ENCODE data around the gene MIGA2. TPM values are rescaled to one million over a fixed set of nuclear protein-coding genes. Genes with fewer than 3 reads are reported as not detected.
"Not testable (repeated sequence)": the region's sequence is repeated elsewhere in the genome, so short reads cannot be mapped to it uniquely, and the experiment has no call there.

MIGA2 gene
- total RNA-seq, 1 donor from 2014 or later: 27.5 TPM

- Mint-ChIP-seq H3K27me3 (ENCODE audit: unreplicated experiment) (no peaks in the 10 kb centered on the region), H3K36me3 (ENCODE audit: unreplicated experiment) (peaks cover 54% of the 10 kb centered on the region), H3K4me3 (ENCODE audit: unreplicated experiment) (no peak overlapping the region), H3K4me1 (ENCODE audit: unreplicated experiment) (no peaks in the 10 kb centered on the region), H3K9me3 (ENCODE audit: unreplicated experiment) (no peaks in the 10 kb centered on the region), H3K27ac (ENCODE audit: unreplicated experiment) (no peak overlapping the region)
- no peak for TF ChIP-seq CTCF (IDR thresholded peaks at IDR 0.05)
- DNase-seq (ENCODE audit: extremely low spot score, unreplicated experiment): no peak
These were observed 38.0 kb upstream of the MIGA2 start for GRCh38 chr9:128998462-128998861.

- Mint-ChIP-seq H3K27me3 (ENCODE audit: unreplicated experiment) (no peaks in the 10 kb centered on the region), H3K36me3 (ENCODE audit: unreplicated experiment) (peaks cover 44% of the 10 kb centered on the region), H3K4me1 (ENCODE audit: unreplicated experiment) (no peaks in the 10 kb centered on the region)
These were observed 36.7 kb upstream of the MIGA2 start for GRCh38 chr9:128999581-129000206.

DNA sequence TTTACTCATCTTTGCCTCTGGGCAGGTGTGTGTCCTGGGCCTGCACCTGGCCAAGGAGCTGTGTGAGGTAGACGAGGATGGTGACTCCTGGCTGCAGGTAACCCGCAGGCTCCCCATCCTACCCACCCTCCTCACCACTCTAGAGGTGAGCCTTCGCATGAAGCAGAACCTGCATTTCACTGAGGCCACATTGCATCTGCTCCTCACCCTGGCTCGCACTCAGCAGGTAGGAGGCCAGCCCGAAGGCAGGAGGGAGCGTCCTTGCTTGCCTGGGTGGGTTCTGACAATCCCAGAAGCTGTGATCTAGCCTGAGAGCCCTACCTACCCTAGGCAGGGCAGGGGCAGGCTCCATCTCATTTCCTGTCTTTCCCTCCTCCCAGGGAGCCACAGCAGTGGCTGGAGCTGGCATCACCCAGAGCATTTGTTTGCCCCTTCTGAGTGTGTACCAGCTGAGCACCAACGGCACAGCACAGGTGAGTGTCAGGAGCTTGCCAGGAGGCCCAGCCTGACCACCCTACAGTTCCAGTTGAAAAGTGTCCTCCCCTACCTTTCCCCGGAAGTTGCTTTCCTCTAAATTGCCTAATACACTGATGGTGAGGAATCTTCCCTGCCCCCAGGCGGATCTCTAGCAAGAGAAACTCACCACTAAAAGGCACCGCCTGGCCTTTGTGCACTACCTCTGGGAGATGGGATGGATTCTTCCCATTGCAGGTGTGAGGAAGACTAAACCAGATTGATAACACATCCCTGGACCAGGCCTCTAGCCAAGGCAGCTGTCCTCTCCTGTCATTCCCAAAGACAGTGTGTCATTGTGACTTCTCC is 34.7 kb upstream of the MIGA2 start:
- Mint-ChIP-seq H3K36me3 (ENCODE audit: unreplicated experiment) (peaks cover 42% of the 10 kb centered on the region), H3K27ac (ENCODE audit: unreplicated experiment) (no peak overlapping the region), H3K4me1 (ENCODE audit: unreplicated experiment) (peaks cover 3% of the 10 kb centered on the region), H3K4me3 (ENCODE audit: unreplicated experiment) (no peak overlapping the region), H3K9me3 (ENCODE audit: unreplicated experiment) (no peaks in the 10 kb centered on the region), H3K27me3 (ENCODE audit: unreplicated experiment) (no peaks in the 10 kb centered on the region)
- no peak for DNase-seq (ENCODE audit: extremely low spot score, unreplicated experiment)
- no peak for TF ChIP-seq CTCF (IDR thresholded peaks at IDR 0.05)

More at GRCh38 chr9:128999581-129000206, 36.7 kb upstream of the MIGA2 start:
- TF ChIP-seq CTCF (IDR thresholded peaks at IDR 0.05): no peak
- DNase-seq (ENCODE audit: extremely low spot score, unreplicated experiment): no peak
- no peaks in the 10 kb centered on the region for H3K9me3 Mint-ChIP-seq (ENCODE audit: unreplicated experiment)
- H3K27ac Mint-ChIP-seq (ENCODE audit: unreplicated experiment): no peak overlapping the region
- no peak overlapping the region for H3K4me3 Mint-ChIP-seq (ENCODE audit: unreplicated experiment)

GRCh38 chr9:129002992-129003391 is 33.4 kb upstream of the MIGA2 start:
- no peaks in the 10 kb centered on the region for H3K27me3 Mint-ChIP-seq (ENCODE audit: unreplicated experiment)
- no peak for TF ChIP-seq CTCF (IDR thresholded peaks at IDR 0.05)
- H3K36me3 Mint-ChIP-seq (ENCODE audit: unreplicated experiment): peaks cover 40% of the 10 kb centered on the region
- no peaks in the 10 kb centered on the region for H3K9me3 Mint-ChIP-seq (ENCODE audit: unreplicated experiment)
- no peak for DNase-seq (ENCODE audit: extremely low spot score, unreplicated experiment)
- H3K4me1 Mint-ChIP-seq (ENCODE audit: unreplicated experiment): peaks cover 5% of the 10 kb centered on the region
- H3K27ac Mint-ChIP-seq (ENCODE audit: unreplicated experiment): peak overlapping the region; percentile 18
- no peak overlapping the region for H3K4me3 Mint-ChIP-seq (ENCODE audit: unreplicated experiment)

GRCh38 chr9:129004173-129004572 is 32.3 kb upstream of the MIGA2 start:
- not testable (repeated sequence) for H3K4me1 Mint-ChIP-seq (ENCODE audit: unreplicated experiment); H3K27me3 Mint-ChIP-seq (ENCODE audit: unreplicated experiment); H3K4me3 Mint-ChIP-seq (ENCODE audit: unreplicated experiment); H3K27ac Mint-ChIP-seq (ENCODE audit: unreplicated experiment); DNase-seq (ENCODE audit: extremely low spot score, unreplicated experiment); H3K9me3 Mint-ChIP-seq (ENCODE audit: unreplicated experiment)
- H3K36me3 Mint-ChIP-seq (ENCODE audit: unreplicated experiment): peaks cover 35% of the 10 kb centered on the region

Data from osteocyte (in vitro differentiated cells).